ENCODE results near the gene CA11. TPM values are rescaled to one million over a fixed set of nuclear protein-coding genes. Genes with fewer than 3 reads are reported as not detected.
"Not testable (repeated sequence)": the region's sequence is repeated elsewhere in the genome, so short reads cannot be mapped to it uniquely, and the experiment has no call there.

Gene CA11
- total RNA-seq, 1 donor from 2014 or later, result 8.8 TPM

DNA sequence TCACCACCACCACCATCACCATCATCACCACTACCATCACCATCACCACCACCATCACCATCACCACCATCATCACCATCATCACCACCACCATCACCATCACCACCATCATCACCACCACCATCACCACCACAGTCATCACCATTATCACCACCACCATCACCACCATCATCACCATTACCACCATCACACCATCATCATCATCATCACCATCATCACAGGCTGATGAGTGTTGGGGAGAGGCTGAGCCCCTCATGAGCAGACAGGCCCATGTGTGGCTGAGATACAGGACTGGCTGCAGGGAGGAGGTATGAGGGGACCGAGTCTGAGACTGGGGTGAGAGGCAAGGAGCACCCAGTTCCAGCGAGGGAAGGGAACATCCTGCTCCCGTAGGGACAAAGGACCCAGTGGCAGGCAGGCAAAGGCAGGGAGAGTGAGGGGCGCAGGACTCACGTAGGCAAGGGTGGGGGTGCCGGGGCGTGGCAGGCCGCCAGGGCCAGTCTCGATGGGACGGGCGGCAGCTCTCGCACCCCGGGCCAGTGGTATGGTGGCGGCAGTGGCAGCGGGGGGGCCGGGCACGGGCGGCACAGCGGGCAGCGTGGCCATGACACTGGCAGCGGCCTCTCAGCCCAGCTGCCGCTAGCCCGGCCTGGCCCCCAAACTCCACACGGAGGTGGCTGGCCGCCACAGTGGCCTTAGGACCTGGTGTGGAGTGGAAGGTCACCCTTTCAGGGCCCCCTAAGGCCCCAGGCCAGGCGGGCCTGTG lies 24.1 kb upstream of the CA11 start:
- intact Hi-C loops (cut with micrococcal nuclease), result no loop called here

- intact Hi-C loops (cut with micrococcal nuclease), result no loop called here
Measured at GRCh38 chr19:48668761-48669160, 22.8 kb upstream of the CA11 start.

DNA sequence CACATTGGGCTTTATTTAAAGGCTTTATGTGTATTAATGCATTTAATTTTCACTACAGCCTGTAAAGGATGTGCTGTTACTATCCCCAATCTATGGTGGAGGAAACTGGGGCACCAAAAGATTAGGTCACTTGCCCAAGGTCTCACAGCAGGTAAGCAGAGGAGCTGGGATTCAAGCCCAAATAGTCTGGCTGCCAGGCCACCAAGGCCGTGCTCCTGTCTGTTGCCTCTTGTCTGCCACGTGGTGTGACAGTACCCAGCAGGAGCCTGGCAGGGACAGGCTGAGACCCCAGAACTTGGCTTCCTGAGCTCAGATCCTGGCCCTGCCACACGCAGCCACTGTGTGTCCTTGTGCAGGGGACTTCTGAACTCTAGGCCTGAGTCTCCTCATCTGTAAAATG lies 22.3 kb upstream of the CA11 start:
- intact Hi-C loops (cut with micrococcal nuclease), result no loop called here

- intact Hi-C loops (cut with micrococcal nuclease), result no loop called here
Measured at GRCh38 chr19:48665786-48666185, 19.8 kb upstream of the CA11 start.

GRCh38 chr19:48664476-48664875 lies 18.5 kb upstream of the CA11 start:
- intact Hi-C loops (cut with micrococcal nuclease), result no loop called here

GRCh38 chr19:48663667-48664066 lies 17.7 kb upstream of the CA11 start:
- intact Hi-C loops (cut with micrococcal nuclease), result no loop called here

- intact Hi-C loops (cut with micrococcal nuclease), result loop anchor here (1.0 kb wide), 2 partner anchors 15 to 53 kb away; partner anchors contain the start of gene CA11
Measured at GRCh38 chr19:48661711-48662090, 15.7 kb upstream of the CA11 start.

GRCh38 chr19:48660852-48661710 lies 15.1 kb upstream of the CA11 start:
- intact Hi-C loops (cut with micrococcal nuclease), result loop anchor here (1.0 kb wide), 2 partner anchors 15 to 53 kb away; partner anchors contain the start of gene CA11

DNA sequence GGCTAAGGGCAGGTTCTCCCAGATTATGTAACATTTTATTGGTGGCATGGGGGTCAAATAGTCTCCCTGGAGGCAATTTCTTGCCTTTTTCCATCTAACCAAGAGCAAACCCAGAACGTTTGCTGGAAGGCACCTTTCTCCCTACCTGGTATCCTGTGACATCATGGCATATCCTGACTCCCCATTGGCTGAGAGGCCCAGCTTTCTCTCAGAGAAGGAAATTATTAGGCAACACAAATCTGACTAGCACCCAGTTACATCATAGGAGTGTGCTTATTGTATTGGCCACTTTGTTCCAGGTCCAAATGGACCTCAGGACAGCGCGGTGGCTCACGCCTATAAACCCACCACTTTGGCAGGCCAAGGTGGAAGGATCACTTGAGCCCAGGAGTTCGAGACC lies 13.8 kb upstream of the CA11 start:
- intact Hi-C loops (cut with micrococcal nuclease), result no loop called here

- intact Hi-C loops (cut with micrococcal nuclease), result no loop called here
Measured at GRCh38 chr19:48658483-48658882, 12.5 kb upstream of the CA11 start.

DNA sequence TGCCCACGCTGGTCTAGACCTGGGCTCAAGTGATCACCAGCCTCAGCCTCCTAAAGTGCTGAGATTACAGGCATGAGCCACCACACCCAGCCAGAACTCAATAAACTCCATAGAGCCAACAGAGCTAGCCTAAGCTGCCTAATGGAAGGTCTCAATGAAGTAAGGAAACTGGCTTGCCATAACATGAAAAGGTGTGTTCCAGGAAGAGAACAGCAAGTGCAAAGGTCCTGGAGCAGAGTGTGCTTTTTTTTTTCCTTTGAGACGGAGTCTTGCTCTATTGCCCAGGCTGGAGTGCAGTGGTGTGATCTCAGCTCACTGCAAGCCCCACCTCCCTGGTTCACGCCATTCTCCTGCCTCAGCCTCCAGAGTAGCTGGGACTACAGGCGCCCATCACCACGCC lies 11.8 kb upstream of the CA11 start:
- intact Hi-C loops (cut with micrococcal nuclease), result not testable (repeated sequence)

DNA sequence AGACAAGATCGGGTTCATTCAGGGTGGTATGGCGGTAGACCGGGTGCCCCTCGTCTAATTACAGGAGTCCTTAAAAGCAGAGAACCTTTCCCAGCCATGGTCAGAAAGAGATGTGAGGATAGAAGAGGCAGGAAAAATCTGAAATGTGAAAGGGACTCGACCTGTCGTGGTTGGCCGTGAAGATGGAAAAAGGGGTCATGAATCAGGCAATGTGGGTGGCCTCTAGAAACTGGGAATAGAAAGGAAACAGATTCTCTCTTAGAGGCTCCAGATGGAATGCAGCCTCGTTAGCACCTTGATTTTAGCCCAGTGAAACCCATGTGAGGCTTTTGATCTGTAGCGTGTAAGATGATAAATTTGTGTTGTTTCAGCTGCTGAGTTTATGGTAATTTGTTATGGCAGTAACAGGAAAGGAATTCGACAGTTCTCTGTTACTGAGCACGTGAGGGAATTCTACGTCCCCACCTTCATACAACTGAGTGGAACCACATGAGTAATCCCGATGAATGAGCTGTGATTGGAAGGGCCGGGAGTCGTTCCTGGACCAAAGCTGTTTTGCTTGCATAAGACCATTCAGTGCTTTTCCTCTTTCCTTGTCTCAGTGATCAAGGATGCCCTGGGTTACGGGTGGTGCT lies 11.0 kb upstream of the CA11 start:
- intact Hi-C loops (cut with micrococcal nuclease), result no loop called here

GRCh38 chr19:48654299-48655059 lies 8.5 kb upstream of the CA11 start:
- intact Hi-C loops (cut with micrococcal nuclease), result no loop called here

DNA sequence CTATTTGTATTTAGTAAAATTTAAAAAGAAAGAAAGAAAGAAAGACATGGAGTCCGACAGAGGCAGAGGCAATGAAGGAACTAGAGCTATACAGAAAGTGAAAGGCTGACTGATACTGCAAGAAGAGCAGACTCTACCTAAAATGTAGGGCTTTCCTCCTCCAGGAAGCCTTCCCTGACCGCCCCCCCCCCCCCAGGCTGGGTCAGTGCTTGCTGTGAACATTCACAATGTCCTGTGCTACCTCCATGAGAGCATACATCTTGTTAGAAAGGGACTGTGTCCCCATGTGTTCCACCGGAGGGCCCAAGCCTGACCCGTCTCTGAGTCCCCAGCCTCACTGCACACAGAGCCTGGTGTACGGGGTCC lies 5.7 kb upstream of the CA11 start:
- intact Hi-C loops (cut with micrococcal nuclease), result no loop called here

GRCh38 chr19:48650974-48651682 lies 5.1 kb upstream of the CA11 start:
- intact Hi-C loops (cut with micrococcal nuclease), result no loop called here

GRCh38 chr19:48648134-48648533 lies 2.1 kb upstream of the CA11 start:
- intact Hi-C loops (cut with micrococcal nuclease), result loop anchor here (5.0 kb wide), 2 partner anchors 324 to 804 kb away; partner anchors contain the start of genes ALDH16A1 and PIH1D1

DNA sequence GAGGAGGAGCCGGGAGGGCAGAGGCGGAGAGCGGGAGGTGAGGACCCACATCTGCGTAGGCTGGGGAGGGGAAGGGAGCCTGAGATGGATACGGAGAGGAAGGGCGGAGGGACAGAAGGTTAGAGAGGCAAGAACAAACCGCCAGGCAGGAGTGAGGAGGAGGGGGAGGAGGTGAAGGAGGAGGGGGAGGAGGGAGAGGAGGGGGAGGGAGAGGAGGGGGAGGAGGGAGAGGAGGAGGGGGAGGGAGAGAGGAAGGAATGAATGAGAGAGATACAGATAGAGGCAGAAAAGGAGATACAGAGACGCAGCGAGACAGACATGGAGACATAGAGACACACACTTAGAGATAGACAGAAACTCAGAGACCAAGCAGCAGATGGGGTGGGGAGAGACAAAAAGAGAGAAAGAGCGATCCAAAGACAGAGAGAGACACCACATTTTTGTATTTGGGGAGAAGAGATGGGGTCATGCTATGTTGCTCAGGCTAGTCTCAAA lies 782 bp upstream of the CA11 start:
- intact Hi-C loops (cut with micrococcal nuclease), result loop anchor here (1.0 to 5.0 kb wide), 10 partner anchors 8 to 806 kb away; partner anchors contain the start of genes ALDH16A1 and PIH1D1

- intact Hi-C loops (cut with micrococcal nuclease), result loop anchor here (5.0 kb wide), 2 partner anchors 327 to 807 kb away; partner anchors contain the start of genes ALDH16A1 and PIH1D1
Measured at GRCh38 chr19:48645620-48646000, 377 bp downstream of the CA11 start.

DNA sequence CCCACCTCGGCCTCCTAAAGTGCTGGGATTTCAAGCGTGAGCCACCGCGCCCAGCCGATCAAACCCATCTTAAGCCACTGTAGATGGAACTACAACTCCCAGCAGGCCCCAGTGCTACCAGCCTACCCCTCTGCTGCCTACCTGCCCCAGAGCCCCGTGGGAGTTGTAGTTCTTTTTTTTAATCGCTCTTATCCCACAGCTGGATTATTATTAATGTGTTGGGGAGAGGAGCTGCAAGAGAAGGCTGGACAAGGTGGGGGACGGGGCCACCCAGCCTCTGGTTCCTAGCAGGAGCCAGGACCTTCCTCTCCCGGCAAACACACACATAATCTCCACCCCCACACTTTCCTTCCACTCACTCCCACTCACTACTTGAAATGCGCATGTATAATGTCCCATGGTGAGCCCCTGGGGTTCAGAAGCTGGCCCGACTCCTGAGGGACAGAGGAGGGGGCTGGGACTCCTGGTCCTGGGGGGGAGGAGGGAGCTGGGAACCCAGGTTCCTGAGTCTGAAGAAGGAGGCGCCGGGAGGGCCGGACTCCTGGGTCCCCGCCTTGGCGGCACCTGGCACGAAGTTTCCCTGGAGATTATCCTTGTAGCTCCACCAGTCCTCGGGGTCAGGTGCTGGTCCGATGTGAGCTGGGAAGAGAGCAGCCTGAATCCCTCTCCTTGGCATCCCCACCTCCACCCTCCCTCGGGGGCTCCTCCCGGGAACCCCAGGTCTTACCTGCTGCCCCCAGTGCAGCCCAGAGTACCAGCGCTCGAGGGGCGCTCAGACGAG lies 958 bp downstream of the CA11 start:
- intact Hi-C loops (cut with micrococcal nuclease), result loop anchor here (1.0 to 5.0 kb wide), 3 partner anchors 227 to 807 kb away; partner anchors contain the start of genes ALDH16A1, PIH1D1 and PPP1R15A

Measured in T-helper 1 cell treated with Interleukin-12 subunit alpha and Interleukin-12 subunit beta and Interleukin-4 antibody, amounts not matched to agents 30 ng/mL and 1 ng/mL, for 36 hours (primary cell).